BE2C (cell line): ENCODE data around the gene MAST3.
A peak's percentile ranks its signal among the peaks of the same experiment; 100 is the strongest.
"Not testable (repeated sequence)": the region's sequence is repeated elsewhere in the genome, so short reads cannot be mapped to it uniquely, and the experiment has no call there.

ENCODE experiments used
- DNase-seq: peaks from one replicate; pipeline ENCODE4 v3.0.0-alpha.2; 2020
- H3K27me3 ChIP-seq: fragments of 250-450 bp; sonication (Bioruptor Pico); 2 replicates; pipeline ENCODE4 v1.5.1; 2020; ENCODE audit warnings: mild to moderate bottlenecking
- H3K36me3 ChIP-seq: fragments of 250-450 bp; sonication (Bioruptor Pico); 2 replicates; pipeline ENCODE4 v1.5.1; 2020; ENCODE audit warnings: mild to moderate bottlenecking
- H3K4me1 ChIP-seq: fragments of 250-450 bp; sonication (Bioruptor Pico); 2 replicates; pipeline ENCODE4 v1.5.1; 2020
- H3K4me3 ChIP-seq: 2 replicates; pipeline ENCODE4 v1.5.1; 2011; ENCODE audit warnings: low read depth, low read length
- H3K9me3 ChIP-seq: fragments of 250-450 bp; sonication (Bioruptor Pico); 2 replicates; pipeline ENCODE4 v1.5.1; 2020
- CTCF ChIP-seq: IDR thresholded peaks from 2 replicates; pipeline ENCODE4 v1.5.1; 2012; ENCODE audit warnings: mild to moderate bottlenecking, low read depth, low read length

Gene MAST3

GRCh38 chr19:18158467-18158866, 60.9 kb downstream of the MAST3 start:
- no peak for TF ChIP-seq CTCF
- no peak for DNase-seq
- H3K4me1 ChIP-seq, result peaks cover 20% of the 10 kb centered on the region
- no peak overlapping the region for H3K4me3 ChIP-seq
- peaks cover 47% of the 10 kb centered on the region for H3K36me3 ChIP-seq
- no peaks in the 10 kb centered on the region for H3K9me3 ChIP-seq
- no peaks in the 10 kb centered on the region for H3K27me3 ChIP-seq

GRCh38 chr19:18159059-18159616, 61.6 kb downstream of the MAST3 start:
- peaks cover 51% of the 10 kb centered on the region for H3K36me3 ChIP-seq
- DNase-seq, H3K4me3 ChIP-seq, H3K27me3 ChIP-seq, H3K9me3 ChIP-seq: not testable (repeated sequence)
- peaks cover 20% of the 10 kb centered on the region for H3K4me1 ChIP-seq

GRCh38 chr19:18159810-18160209, 62.2 kb downstream of the MAST3 start:
- Histone ChIP-seq H3K27me3 (no peaks in the 10 kb centered on the region), H3K4me1 (peaks cover 20% of the 10 kb centered on the region), H3K36me3 (peaks cover 51% of the 10 kb centered on the region), H3K4me3 (no peak overlapping the region), H3K9me3 (no peaks in the 10 kb centered on the region)
- no peak for TF ChIP-seq CTCF
- DNase-seq, result no peak

- Histone ChIP-seq H3K9me3 (no peaks in the 10 kb centered on the region), H3K4me3 (peak overlapping the region; percentile 44), H3K4me1 (peaks cover 20% of the 10 kb centered on the region), H3K27me3 (no peaks in the 10 kb centered on the region), H3K36me3 (peaks cover 50% of the 10 kb centered on the region)
- DNase-seq, result no peak
- TF ChIP-seq CTCF, result no peak
These were observed 63.0 kb downstream of the MAST3 start for GRCh38 chr19:18160493-18160970.

- peak; percentile 82 for DNase-seq
- Histone ChIP-seq H3K4me3 (peak overlapping the region; percentile 44), H3K4me1 (peaks cover 19% of the 10 kb centered on the region), H3K9me3 (no peaks in the 10 kb centered on the region), H3K36me3 (peaks cover 48% of the 10 kb centered on the region), H3K27me3 (no peaks in the 10 kb centered on the region)
- peak; percentile 27; the same call in 1 of the 2 replicates for TF ChIP-seq CTCF
These were observed 63.5 kb downstream of the MAST3 start for GRCh38 chr19:18160971-18161635.

GRCh38 chr19:18161636-18162002, 64.0 kb downstream of the MAST3 start:
- Histone ChIP-seq H3K9me3 (no peaks in the 10 kb centered on the region), H3K27me3 (no peaks in the 10 kb centered on the region), H3K36me3 (peaks cover 43% of the 10 kb centered on the region), H3K4me1 (peaks cover 14% of the 10 kb centered on the region), H3K4me3 (peak overlapping the region; percentile 40)
- no peak for DNase-seq
- TF ChIP-seq CTCF, result no peak
